K562 (cell line): ENCODE measurements around the gene CAPN5. TPM values are rescaled to one million over a fixed set of nuclear protein-coding genes. Genes with fewer than 3 reads are reported as not detected.

Source experiments
- MAZ ChIP-seq, 2 experiments: fragments of 450-650 bp in 1 of 2; sonication (generic) in 1 of 2; formaldehyde crosslinking; IDR thresholded peaks in 1 of 2; conservative IDR thresholded peaks in 1 of 2; 2 replicates each; pipeline versions ENCODE4 v1.4.0 to v1.5.0; 2020; ENCODE audit warnings: mild to moderate bottlenecking in 1 of 2, missing genetic modification reagents in 1 of 2
- MGA ChIP-seq: fragments of 450-650 bp; IDR thresholded peaks from 2 replicates; pipeline ENCODE4 v1.6.1; 2016; ENCODE audit warnings: mild to moderate bottlenecking, moderate library complexity
- NCOA1 ChIP-seq: fragments of 450-650 bp; IDR thresholded peaks from 2 replicates; pipeline ENCODE4 v1.6.1; 2016; ENCODE audit warnings: low read depth
- NRF1 ChIP-seq, 2 experiments: fragments of 450-650 bp; IDR thresholded peaks in 1 of 2; conservative IDR thresholded peaks in 1 of 2; 2 replicates each; pipeline ENCODE4 v1.6.1; 2014; ENCODE audit warnings: mild to moderate bottlenecking in 2 of 2
- PTTG1 ChIP-seq: fragments of 450-650 bp; IDR thresholded peaks from 2 replicates; pipeline ENCODE4 v1.6.1; 2016; ENCODE audit warnings: low read depth, mild to moderate bottlenecking, missing genetic modification characterization, missing compliant biosample characterization
- SMAD3 ChIP-seq: fragments of 450-650 bp; formaldehyde crosslinking; conservative IDR thresholded peaks from 2 replicates; pipeline ENCODE4 v1.4.0; 2020; ENCODE audit warnings: mild to moderate bottlenecking
- TAL1 ChIP-seq: fragments of 450-650 bp; IDR thresholded peaks from 2 replicates; pipeline ENCODE4 v1.6.1; 2016; ENCODE audit warnings: mild to moderate bottlenecking
- YY1 ChIP-seq, 3 experiments: IDR thresholded peaks; 2 replicates each; pipeline ENCODE4 v1.6.1; 2011; ENCODE audit warnings: low read length in 2 of 3, mild to moderate bottlenecking in 2 of 3, moderate library complexity in 2 of 3, borderline replicate concordance in 1 of 3, control low read depth in 1 of 3, low read depth in 1 of 3; ENCODE audit not compliant: insufficient read depth in 3 of 3, insufficient replicate concordance in 2 of 3, control insufficient read depth in 1 of 3, insufficient read length in 1 of 3; ENCODE audit errors: extremely low read depth in 1 of 3
- ZBTB17 ChIP-seq: fragments of 450-650 bp; formaldehyde crosslinking; IDR thresholded peaks from 2 replicates; pipeline ENCODE4 v1.4.0; 2020; ENCODE audit warnings: mild to moderate bottlenecking
- ZNF274 ChIP-seq: IDR thresholded peaks from 2 replicates; pipeline ENCODE4 v1.6.1; 2011; ENCODE audit warnings: low read depth, mild to moderate bottlenecking, low read length, moderate library complexity, borderline replicate concordance
- polyA plus RNA-seq, 8 experiments: library from polyadenylated mRNA; depleted of rRNA in 4 of 8; stranded (reverse) in 5 of 8; unstranded in 3 of 8; fragments of >200 nt; fragmentation: Nextera tagmentation in 2 of 8; fragmentation: Illumina TruSeq in 1 of 8; extraction: Ambion mirVana in 2 of 8; extraction: Trizol in 1 of 8; gene quantifications; 2 replicates each; pipeline versions ENCODE4 v1.2.1 to v1.2.3, GENCODE V29; 2011 to 2014; ENCODE audit warnings: inconsistent platforms in 1 of 8, missing spikeins in 1 of 8
- total RNA-seq, 7 experiments: library from RNA; depleted of rRNA in 6 of 7; stranded (reverse); fragments of >200 nt in 6 of 7; fragmentation: Illumina TruSeq in 2 of 7; extraction: Trizol in 2 of 7; gene quantifications; 2 replicates each; pipeline versions ENCODE4 v1.2.1 to v1.2.3, GENCODE V29; 2011 to 2021; ENCODE audit warnings: low replicate concordance in 1 of 7
- TF ChIP-seq, protein P1 (sequence below): fragments of 250-450 bp; sonication (Bioruptor Pico); IDR thresholded peaks from 2 replicates; pipeline ENCODE4 v1.4.0; 2020; ENCODE audit warnings: mild to moderate bottlenecking, moderate library complexity

The CAPN5 gene
- total and polyA plus RNA-seq, 9 of the 15 experiments (the other 6 are each of a cell fraction or from before 2014, with no cell fraction given), result 0.04 to 0.44 (median 0.14) TPM; not detected in 2

DNA sequence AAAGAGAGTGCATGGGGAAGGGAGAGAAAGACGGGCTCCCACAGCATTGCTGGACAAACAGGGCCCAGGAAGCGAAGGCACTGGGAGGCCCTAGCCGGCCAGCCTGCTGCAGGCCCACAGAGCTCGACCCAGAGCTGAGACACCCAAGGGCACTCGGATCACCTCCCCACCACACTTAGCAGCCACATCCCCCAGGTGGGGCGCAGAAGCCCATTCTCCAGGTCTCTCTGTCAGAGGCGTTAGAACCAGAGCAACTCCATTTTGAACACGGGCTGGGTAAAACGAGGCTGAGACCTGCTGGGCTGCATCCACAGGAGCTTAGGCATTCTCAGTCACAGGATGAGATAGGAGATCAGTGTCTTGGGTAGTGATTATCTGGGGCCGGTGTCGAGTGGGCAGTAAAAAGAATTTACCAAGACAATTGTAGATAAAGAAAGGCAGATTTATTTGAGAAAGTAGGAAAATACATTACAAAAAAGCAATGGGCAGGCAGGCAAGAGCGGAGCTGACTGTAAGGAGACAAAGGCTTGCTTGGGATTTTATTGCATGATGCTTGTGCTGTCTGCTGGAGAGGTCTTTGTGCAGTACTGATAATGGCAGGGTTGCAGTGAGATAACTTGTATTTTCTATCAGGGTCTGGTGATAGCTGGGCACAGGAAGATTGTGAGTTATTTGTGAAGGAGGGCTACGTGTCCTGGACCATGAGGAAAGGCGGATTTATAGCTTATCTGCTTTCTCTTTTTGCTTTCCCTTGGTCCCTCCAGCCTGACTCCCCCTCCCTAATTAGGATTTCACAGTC is 13.4 kb upstream of the CAPN5 start (continued):
- TF ChIP-seq NRF1 (conservative IDR thresholded peaks at IDR 0.05 in 1 of 2, IDR thresholded peaks at IDR 0.05 in 1 of 2) (no peak), ZBTB17 (peak; percentile 92), NCOA1 (no peak), SMAD3 (CRISPR knock-in tag) (peak; percentile 81; the same call in 1 of the 2 replicates), TAL1 (peak; percentile 45; the same call in 1 of the 2 replicates), MAZ (CRISPR knock-in tag; conservative IDR thresholded peaks at IDR 0.05 in 1 of 2, IDR thresholded peaks at IDR 0.05 in 1 of 2) (peak in 1 of 2 experiments; percentile 74; a peak in 1 of 4 replicates), MGA (no peak), ZNF274 (no peak), PTTG1 (tag) (peak; percentile 85), YY1 (IDR thresholded peaks at IDR 0.05; ENCODE audit: borderline replicate concordance in 1 of 3, control insufficient read depth in 1 of 3, extremely low read depth in 1 of 3, insufficient read depth in 3 of 3, insufficient read length in 1 of 3, insufficient replicate concordance in 2 of 3, low read depth in 1 of 3, low read length in 2 of 3) (no peak)
- TF ChIP-seq, protein P1, sequence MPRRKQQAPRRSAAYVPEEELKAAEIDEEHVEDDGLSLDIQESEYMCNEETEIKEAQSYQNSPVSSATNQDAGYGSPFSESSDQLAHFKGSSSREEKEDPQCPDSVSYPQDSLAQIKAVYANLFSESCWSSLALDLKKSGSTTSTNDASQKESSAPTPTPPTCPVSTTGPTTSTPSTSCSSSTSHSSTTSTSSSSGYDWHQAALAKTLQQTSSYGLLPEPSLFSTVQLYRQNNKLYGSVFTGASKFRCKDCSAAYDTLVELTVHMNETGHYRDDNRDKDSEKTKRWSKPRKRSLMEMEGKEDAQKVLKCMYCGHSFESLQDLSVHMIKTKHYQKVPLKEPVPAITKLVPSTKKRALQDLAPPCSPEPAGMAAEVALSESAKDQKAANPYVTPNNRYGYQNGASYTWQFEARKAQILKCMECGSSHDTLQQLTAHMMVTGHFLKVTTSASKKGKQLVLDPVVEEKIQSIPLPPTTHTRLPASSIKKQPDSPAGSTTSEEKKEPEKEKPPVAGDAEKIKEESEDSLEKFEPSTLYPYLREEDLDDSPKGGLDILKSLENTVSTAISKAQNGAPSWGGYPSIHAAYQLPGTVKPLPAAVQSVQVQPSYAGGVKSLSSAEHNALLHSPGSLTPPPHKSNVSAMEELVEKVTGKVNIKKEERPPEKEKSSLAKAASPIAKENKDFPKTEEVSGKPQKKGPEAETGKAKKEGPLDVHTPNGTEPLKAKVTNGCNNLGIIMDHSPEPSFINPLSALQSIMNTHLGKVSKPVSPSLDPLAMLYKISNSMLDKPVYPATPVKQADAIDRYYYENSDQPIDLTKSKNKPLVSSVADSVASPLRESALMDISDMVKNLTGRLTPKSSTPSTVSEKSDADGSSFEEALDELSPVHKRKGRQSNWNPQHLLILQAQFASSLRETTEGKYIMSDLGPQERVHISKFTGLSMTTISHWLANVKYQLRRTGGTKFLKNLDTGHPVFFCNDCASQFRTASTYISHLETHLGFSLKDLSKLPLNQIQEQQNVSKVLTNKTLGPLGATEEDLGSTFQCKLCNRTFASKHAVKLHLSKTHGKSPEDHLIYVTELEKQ (CRISPR knock-in tag), result 0 out of 2 replicates have a peak, but pooled peaks have one; percentile 27
